ENCODE data around the gene ZSCAN5C.
"Not testable (repeated sequence)": the region's sequence is repeated elsewhere in the genome, so short reads cannot be mapped to it uniquely, and the experiment has no call there.

The ZSCAN5C gene

DNA sequence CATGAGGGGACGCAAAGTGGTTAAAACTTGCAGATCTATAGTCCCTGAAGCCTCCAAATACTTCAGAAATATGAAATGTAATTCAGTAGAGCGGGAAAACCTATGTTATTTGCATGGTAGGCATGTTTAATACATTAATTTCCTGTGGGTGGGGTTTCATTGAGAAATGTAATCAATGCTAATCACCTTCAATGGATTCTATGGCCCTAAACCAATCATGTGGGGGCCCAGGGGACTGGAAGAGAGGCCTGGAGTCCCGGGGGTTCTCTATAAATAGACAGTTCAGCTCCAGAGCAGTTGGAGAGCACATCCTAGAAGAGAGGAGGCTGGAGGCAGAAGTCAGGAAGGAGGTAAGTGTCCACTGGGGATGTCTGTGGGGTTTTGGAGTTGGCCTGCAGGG lies at the start of gene ZSCAN5C:
TSS of gene ZSCAN5C (plus strand) at position 301 of the 400 bp plus-strand sequence. CDS start 3,641 bp downstream, outside the sequence.
- no peak for DNase-seq

DNA sequence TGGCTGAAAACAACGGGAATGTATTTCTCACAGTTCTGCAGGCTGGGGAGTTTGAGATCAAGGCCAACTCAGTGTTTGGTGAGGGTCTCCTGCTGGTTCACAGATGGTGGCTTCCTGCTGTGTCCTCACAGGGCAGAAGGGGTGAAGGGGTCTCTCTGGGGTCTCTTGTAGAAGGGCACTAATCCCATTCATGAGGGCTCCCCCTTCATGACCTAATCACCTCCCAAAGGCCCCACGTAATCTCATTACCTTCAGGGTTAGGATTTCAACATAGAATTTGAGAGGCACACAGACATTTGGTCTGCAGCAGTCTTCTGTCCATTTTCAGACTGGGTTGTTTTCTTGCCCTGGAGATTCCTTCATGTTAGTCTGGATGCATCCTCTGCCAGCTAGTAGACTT lies 49.4 kb upstream of the ZSCAN5C start:
- DNase-seq = no peak

DNA sequence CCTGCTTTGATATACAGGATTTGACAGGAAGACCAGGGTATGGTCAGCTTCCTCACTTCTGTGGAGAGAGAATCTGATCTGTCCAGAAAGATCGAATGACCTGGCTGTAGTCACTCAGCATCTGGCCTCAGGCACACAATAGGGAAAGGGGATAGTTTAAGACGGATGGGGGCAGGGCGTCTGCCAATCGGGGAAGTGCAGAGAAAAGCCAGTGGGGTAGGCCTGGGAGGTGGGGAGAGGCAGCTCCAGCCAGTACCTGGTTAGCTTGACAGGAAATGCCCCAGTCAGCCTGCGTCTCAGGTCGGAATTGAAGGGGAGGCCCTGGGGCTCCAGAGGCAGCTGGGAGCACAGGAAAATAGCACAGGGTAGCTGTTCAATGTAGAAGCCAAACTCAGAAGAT lies 48.6 kb upstream of the ZSCAN5C start:
- no peak for DNase-seq

- DNase-seq = no peak
Observed at GRCh38 chr19:56155124-56155687, 46.9 kb upstream of the ZSCAN5C start.

DNA sequence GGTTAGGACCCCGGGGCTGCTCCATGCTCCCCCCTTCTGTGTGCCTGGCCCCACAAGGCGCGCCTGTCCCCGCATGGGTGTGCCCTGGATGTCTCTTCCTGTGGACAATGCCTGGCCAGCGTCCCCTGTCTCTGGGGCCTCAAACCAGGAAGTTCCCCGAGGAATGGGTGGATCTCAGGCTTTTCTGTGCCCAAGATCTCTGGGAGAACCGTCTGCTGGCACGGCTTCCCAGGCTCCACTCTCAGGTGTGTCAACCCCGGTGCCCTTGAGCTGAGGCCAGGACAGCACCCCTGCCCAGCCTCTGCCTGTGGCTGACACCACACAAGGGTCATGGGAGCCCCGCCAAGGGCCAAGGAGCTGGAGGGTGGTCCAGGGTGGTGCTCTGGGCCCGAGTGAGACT lies 45.3 kb upstream of the ZSCAN5C start:
- DNase-seq = no peak

DNA sequence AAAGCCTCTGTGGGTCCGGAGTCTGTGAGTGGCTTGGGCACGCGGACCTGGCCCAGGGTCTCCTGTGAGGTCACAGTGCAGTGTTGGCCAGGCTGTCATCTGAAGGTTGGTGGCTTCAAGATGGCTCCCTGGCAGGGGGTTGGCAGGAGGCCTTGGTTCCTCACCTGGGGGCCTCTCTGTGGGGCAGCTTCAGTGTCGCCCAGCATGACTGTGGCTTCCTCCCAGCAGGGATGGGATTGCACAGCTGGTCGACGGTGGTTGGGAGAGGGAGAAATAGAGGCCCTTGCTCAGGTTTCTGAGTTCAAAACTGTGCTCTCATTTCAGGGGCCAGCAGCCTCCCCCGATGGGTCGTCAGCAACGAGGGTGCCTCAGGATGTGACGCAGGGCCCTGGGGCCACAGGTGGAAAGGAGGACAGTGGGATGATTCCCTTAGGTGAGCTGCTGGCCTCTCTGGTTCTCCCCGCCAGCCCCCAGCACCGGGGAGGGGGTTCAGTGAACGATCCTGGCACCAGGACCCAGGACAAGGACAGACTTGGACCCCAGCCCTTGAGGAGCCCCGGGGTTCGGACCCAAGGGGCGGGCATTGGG lies 43.8 kb upstream of the ZSCAN5C start:
- no peak for DNase-seq

GRCh38 chr19:56159009-56159559 lies 43.0 kb upstream of the ZSCAN5C start:
- no peak for DNase-seq

GRCh38 chr19:56159622-56160271 lies 42.3 kb upstream of the ZSCAN5C start:
- no peak for DNase-seq

DNA sequence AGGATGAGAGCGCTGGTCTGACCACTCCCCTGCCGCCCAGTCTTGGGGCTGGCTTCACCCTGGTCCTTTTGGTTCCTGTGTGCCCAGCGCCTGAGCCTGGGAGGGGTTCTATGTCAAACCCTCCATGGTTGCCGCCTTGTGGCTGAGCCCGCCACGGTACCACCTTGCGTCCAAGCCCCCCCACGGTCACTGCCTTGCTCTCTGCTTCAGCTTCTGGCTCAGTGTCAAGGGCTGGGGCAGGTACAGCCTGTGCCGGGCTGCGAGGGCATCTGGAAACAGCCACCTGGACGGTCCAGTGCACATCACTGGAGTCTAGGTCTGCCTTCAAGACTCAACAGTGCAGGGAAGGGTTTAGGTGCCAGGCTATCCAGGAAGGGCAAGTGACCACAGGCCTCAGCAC lies 40.5 kb upstream of the ZSCAN5C start:
- DNase-seq = no peak

- no peak for DNase-seq
Observed at GRCh38 chr19:56162258-56162657, 39.8 kb upstream of the ZSCAN5C start.

- no peak for DNase-seq
Observed at GRCh38 chr19:56163097-56163496, 39.0 kb upstream of the ZSCAN5C start.

DNA sequence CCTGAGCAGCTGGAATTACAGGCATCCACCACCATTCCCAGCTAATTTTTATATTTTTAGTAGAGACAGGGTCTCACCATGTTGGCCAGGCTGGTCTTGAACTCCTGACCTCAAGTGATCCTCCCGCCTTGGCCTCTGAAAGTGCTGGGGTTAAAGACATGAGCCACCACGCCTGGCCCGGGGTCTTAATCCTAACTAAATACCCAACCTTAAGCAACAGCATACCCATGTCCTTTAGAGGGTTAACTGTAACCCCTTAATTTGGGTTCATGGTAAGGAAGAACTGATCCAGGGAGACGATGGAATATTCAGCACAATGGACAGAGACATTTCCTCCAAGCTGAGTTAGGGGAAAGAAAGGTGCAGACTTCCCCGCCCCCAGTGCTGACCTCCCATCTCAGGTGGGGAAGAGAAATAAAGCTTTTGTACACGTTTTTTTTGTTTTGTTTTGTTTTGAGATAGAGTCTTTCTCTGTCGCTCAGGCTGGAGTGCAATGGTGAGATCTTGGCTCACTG lies 35.0 kb upstream of the ZSCAN5C start:
- DNase-seq = no peak

DNA sequence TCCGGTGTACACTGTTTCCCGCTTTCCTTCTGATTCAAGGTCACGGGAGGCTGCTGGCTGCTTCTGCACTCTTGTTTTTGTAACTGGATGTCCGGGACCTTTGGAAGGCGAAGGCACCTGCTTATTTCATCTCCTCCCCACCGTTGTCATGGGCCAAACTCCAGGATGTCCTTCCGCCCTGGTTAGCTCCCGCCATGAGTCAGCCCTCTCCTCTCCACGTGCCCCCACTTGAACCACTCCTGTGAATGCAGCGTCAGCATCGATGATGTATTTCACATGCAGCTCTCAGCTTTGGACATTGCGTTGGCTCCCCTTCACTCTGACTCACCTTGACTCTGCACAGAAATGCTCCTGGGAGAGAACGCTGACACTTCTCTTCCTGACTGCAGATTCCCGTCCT lies 31.8 kb upstream of the ZSCAN5C start:
- no peak for DNase-seq

DNA sequence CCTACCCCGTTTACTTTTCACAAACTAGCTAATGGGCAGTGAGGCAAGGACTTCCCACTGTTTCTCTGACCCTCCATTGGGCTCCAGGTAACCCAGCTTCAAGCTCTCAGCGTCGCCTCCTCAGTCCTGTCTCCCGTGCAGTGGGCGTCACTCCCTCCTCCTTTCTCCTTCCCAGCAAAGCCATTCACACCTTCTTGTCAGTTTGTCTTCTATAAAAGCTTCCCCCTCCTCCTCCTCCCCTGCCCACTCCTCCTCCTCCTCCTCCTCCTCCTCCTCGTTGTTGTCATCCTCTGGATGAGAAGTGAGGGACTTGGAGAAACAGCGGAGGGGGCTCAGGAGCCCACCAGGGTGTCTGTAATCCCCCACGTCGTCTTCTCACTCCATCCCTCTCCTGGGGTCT lies 28.0 kb upstream of the ZSCAN5C start:
- DNase-seq = no peak

- DNase-seq = no peak
Observed at GRCh38 chr19:56174550-56174949, 27.5 kb upstream of the ZSCAN5C start.

DNA sequence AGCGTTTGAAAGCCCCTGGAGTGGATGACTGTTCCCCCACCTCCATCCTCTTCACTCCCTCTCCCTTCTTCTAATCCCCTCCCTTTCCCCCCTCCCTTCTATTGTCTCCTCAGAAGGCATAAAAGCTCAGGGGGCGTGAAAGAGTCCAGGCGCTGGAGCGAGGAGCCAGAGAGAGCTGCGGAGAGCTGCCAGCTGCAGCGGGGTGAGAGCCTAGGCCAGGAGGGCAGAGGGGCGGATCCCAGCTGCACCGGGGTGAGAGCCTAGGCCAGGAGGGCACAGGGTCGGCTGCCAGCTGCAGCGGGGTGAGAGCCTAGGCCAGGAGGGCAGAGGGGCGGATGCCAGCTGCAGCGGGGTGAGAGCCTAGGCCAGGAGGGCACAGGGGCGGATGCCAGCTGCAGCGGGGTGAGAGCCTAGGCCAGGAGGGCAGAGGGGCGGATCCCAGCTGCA lies 26.2 kb upstream of the ZSCAN5C start, which contains the start of gene GALP:
TSS of gene GALP (plus strand) at position 148 of the 447 bp plus-strand sequence. CDS start 1,101 bp downstream, outside the sequence.
- not testable (repeated sequence) for DNase-seq

DNA sequence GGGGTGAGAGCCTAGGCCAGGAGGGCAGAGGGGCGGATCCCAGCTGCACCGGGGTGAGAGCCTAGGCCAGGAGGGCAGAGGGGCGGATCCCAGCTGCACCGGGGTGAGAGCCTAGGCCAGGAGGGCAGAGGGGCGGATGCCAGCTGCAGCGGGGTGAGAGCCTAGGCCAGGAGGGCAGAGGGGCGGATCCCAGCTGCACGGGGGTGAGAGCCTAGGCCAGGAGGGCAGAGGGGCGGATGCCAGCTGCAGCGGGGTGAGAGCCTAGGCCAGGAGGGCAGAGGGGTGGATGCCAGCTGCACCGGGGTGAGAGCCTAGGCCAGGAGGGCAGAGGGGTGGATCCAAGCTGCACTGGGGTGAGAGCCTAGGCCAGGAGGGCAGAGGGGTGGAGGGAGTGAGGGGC lies 25.8 kb upstream of the ZSCAN5C start:
- not testable (repeated sequence) for DNase-seq

GRCh38 chr19:56176881-56177280 lies 25.2 kb upstream of the ZSCAN5C start:
- DNase-seq = no peak

DNA sequence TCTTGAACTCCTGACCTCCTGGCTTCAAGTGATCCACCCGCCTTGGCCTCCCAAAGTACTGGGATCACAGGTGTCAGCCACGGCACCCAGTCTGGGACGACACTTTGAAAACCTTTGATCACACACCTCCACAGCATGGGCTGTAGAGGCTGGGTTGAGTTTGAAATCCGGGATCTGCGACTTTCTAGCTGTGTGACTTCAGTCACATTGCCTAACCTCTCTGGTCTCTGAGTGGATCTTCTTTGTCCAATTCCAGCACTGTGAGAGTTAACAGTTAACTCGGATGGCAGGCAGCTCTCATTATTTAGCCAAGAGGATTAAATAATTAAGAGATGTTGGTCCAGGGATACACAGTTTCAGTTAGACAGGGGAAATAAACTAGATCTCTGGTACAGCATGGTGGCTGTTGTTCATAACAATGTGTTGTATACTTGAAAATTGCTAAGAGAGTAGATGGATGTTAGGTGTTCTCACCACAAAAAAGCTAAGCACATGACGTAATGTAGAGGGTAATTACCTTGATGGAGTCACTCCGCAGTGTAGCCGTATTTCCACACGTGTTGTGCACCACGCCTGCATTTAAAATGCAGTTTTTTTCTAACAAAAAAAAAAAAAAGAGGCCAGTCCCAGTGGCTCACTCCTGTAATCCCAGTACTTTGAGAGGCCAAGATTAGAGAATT lies 24.4 kb upstream of the ZSCAN5C start:
- DNase-seq = no peak

GRCh38 chr19:56189785-56190184 lies 12.3 kb upstream of the ZSCAN5C start:
- no peak for DNase-seq

GRCh38 chr19:56191115-56191514 lies 11.0 kb upstream of the ZSCAN5C start:
- no peak for DNase-seq

GRCh38 chr19:56191711-56192110 lies 10.4 kb upstream of the ZSCAN5C start:
- DNase-seq = no peak

GRCh38 chr19:56193981-56194640 lies 8.0 kb upstream of the ZSCAN5C start:
- no peak for DNase-seq
